ENCODE results near the gene TOX2. TPM values are rescaled to one million over a fixed set of nuclear protein-coding genes. Genes with fewer than 3 reads are reported as not detected.

The TOX2 gene
- total and polyA plus RNA-seq, 2 of the 8 experiments (the other 6 are each of a cell fraction or from before 2014, with no cell fraction given) = 1.8 to 3.4 TPM

GRCh38 chr20:43961541-43962471 lies 47.2 kb downstream of the TOX2 start (continued):
- TF ChIP-seq CTBP2 (IDR thresholded peaks at IDR 0.05; ENCODE audit: borderline replicate concordance, insufficient read depth, insufficient read length, low read length) (no peak), SIN3A (conservative IDR thresholded peaks at IDR 0.05 in 1 of 2, IDR thresholded peaks at IDR 0.05 in 1 of 2; ENCODE audit: low read depth in 1 of 2, low read length in 2 of 2) (no peak)

All from H1 (cell line).